22Rv1 (cell line): ENCODE data around the gene TP53BP2.

Experiments used
- ZFX ChIP-seq: fragments of 450-650 bp; IDR thresholded peaks from 2 replicates; pipeline ENCODE4 v1.6.1; 2017; ENCODE audit warnings: antibody characterized with exemption, borderline replicate concordance
- TF ChIP-seq, protein P1 (sequence below): fragments of 450-650 bp; IDR thresholded peaks from 2 replicates; pipeline ENCODE4 v1.5.1; 2017; ENCODE audit warnings: mild to moderate bottlenecking

DNA sequence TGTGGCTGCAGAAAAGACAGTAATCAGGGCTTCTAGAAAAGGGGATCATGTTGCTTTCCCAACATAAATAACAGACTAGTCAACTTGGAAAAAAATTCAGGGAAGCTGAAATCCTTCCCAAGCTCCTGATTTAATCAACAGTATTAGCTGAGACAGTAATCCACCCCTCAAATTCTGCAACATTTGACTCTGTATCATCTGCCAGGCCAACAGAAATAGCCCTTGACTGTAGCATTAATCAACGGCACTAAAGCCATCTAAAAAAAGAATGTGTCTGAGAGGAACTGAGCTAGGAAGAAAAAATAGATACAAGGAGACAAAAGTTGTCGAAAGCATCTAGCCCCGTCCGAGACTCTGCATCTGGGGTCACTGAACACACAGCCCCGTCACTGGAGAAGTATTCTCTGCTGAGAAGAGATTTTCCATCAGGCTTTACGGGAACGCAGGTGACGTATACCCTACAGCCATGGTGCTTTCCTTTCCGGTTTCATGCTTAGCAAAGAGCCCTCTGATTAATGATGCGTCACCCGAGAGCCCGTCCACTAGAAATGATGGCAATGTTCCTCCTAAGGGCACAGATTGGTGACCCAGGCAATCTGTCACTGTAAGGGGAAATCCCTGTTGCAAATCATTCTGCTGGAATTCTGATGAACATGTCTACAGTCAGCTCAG is 42.1 kb upstream of the TP53BP2 start:
- TF ChIP-seq, protein P1, sequence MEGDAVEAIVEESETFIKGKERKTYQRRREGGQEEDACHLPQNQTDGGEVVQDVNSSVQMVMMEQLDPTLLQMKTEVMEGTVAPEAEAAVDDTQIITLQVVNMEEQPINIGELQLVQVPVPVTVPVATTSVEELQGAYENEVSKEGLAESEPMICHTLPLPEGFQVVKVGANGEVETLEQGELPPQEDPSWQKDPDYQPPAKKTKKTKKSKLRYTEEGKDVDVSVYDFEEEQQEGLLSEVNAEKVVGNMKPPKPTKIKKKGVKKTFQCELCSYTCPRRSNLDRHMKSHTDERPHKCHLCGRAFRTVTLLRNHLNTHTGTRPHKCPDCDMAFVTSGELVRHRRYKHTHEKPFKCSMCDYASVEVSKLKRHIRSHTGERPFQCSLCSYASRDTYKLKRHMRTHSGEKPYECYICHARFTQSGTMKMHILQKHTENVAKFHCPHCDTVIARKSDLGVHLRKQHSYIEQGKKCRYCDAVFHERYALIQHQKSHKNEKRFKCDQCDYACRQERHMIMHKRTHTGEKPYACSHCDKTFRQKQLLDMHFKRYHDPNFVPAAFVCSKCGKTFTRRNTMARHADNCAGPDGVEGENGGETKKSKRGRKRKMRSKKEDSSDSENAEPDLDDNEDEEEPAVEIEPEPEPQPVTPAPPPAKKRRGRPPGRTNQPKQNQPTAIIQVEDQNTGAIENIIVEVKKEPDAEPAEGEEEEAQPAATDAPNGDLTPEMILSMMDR, result no peak
- TF ChIP-seq ZFX, result no peak
